Measurements from ENCODE around the gene CCL15.

CCL15 gene

GRCh38 chr17:35991075-35991474 is 10.3 kb downstream of the CCL15 start:
- H3K9me3 ChIP-seq (ENCODE audit: control insufficient read depth, low read length): no peaks in the 10 kb centered on the region
- H3K4me3 ChIP-seq (ENCODE audit: extremely low read depth, insufficient read depth, low read length, poor library complexity, severe bottlenecking): no peak overlapping the region
- H3K4me1 ChIP-seq (ENCODE audit: control insufficient read depth, insufficient read depth, low read length, poor library complexity, severe bottlenecking): no peaks in the 10 kb centered on the region
- H3K36me3 ChIP-seq (ENCODE audit: control insufficient read depth, insufficient read depth, low read length): no peaks in the 10 kb centered on the region
- 100% methylated on average over 1 to 2 of the region's 2 CpGs for WGBS, 2 experiments (ENCODE audit: insufficient coverage in 2 of 2)
- no peak overlapping the region for H3K27ac ChIP-seq (ENCODE audit: low read depth, low read length, severe bottlenecking)

- no peak overlapping the region for H3K27ac ChIP-seq (ENCODE audit: low read depth, low read length, severe bottlenecking)
- no peaks in the 10 kb centered on the region for H3K36me3 ChIP-seq (ENCODE audit: control insufficient read depth, insufficient read depth, low read length)
- no peak overlapping the region for H3K4me3 ChIP-seq (ENCODE audit: extremely low read depth, insufficient read depth, low read length, poor library complexity, severe bottlenecking)
- H3K9me3 ChIP-seq (ENCODE audit: control insufficient read depth, low read length): no peaks in the 10 kb centered on the region
- no peaks in the 10 kb centered on the region for H3K4me1 ChIP-seq (ENCODE audit: control insufficient read depth, insufficient read depth, low read length, poor library complexity, severe bottlenecking)
Measured at GRCh38 chr17:35988164-35988563, 13.2 kb downstream of the CCL15 start.

GRCh38 chr17:35986643-35987042 is 14.7 kb downstream of the CCL15 start, which contains the start of gene CCL14:
Gene CCL14, minus strand, starts transcription at chr17:35986729. Its CDS starts 80 bp downstream, at chr17:35986649.
- 71 to 75% methylated on average over 1 of the region's 1 CpG for WGBS, 2 experiments (ENCODE audit: insufficient coverage in 2 of 2)
- Histone ChIP-seq H3K4me3 (ENCODE audit: extremely low read depth, insufficient read depth, low read length, poor library complexity, severe bottlenecking) (no peak within 1 kb of the TSS), H3K36me3 (ENCODE audit: control insufficient read depth, insufficient read depth, low read length) (no peaks in the 10 kb centered on the region), H3K9me3 (ENCODE audit: control insufficient read depth, low read length) (no peaks in the 10 kb centered on the region), H3K27ac (ENCODE audit: low read depth, low read length, severe bottlenecking) (no peak within 1 kb of the TSS), H3K4me1 (ENCODE audit: control insufficient read depth, insufficient read depth, low read length, poor library complexity, severe bottlenecking) (no peaks in the 10 kb centered on the region)

GRCh38 chr17:35984140-35984539 is 17.2 kb downstream of the CCL15 start:
- Histone ChIP-seq H3K4me1 (ENCODE audit: control insufficient read depth, insufficient read depth, low read length, poor library complexity, severe bottlenecking) (no peaks in the 10 kb centered on the region), H3K27ac (ENCODE audit: low read depth, low read length, severe bottlenecking) (no peak overlapping the region), H3K36me3 (ENCODE audit: control insufficient read depth, insufficient read depth, low read length) (no peaks in the 10 kb centered on the region), H3K4me3 (ENCODE audit: extremely low read depth, insufficient read depth, low read length, poor library complexity, severe bottlenecking) (no peak overlapping the region), H3K9me3 (ENCODE audit: control insufficient read depth, low read length) (no peaks in the 10 kb centered on the region)
- WGBS, 2 experiments (ENCODE audit: insufficient coverage in 2 of 2): 96% methylated on average over 5 of the region's 6 CpGs; no CpG with 5 or more reads in 1 of the 2 experiments

GRCh38 chr17:35982409-35983191 is 18.8 kb downstream of the CCL15 start:
- 83 to 91% methylated on average over 2 of the region's 3 CpGs for WGBS, 2 experiments (ENCODE audit: insufficient coverage in 2 of 2)
- H3K27ac ChIP-seq (ENCODE audit: low read depth, low read length, severe bottlenecking): no peak overlapping the region
- no peaks in the 10 kb centered on the region for H3K4me1 ChIP-seq (ENCODE audit: control insufficient read depth, insufficient read depth, low read length, poor library complexity, severe bottlenecking)
- H3K9me3 ChIP-seq (ENCODE audit: control insufficient read depth, low read length): no peaks in the 10 kb centered on the region
- no peak overlapping the region for H3K4me3 ChIP-seq (ENCODE audit: extremely low read depth, insufficient read depth, low read length, poor library complexity, severe bottlenecking)
- H3K36me3 ChIP-seq (ENCODE audit: control insufficient read depth, insufficient read depth, low read length): no peaks in the 10 kb centered on the region

GRCh38 chr17:35981908-35982330 is 19.4 kb downstream of the CCL15 start:
- no peak overlapping the region for H3K27ac ChIP-seq (ENCODE audit: low read depth, low read length, severe bottlenecking)
- WGBS, 2 experiments (ENCODE audit: insufficient coverage in 2 of 2): 72 to 87% methylated on average over 4 of the region's 4 CpGs
- H3K4me1 ChIP-seq (ENCODE audit: control insufficient read depth, insufficient read depth, low read length, poor library complexity, severe bottlenecking): no peaks in the 10 kb centered on the region

GRCh38 chr17:35981246-35981645 is 20.1 kb downstream of the CCL15 start, which contains the start of gene CCL16:
Gene CCL16, minus strand, starts transcription at chr17:35981497. Its CDS starts 77 bp downstream, at chr17:35981420.
- WGBS, 2 experiments (ENCODE audit: insufficient coverage in 2 of 2): 92 to 95% methylated on average over 8 to 10 of the region's 12 CpGs
- no peaks in the 10 kb centered on the region for H3K36me3 ChIP-seq (ENCODE audit: control insufficient read depth, insufficient read depth, low read length)
- H3K4me1 ChIP-seq (ENCODE audit: control insufficient read depth, insufficient read depth, low read length, poor library complexity, severe bottlenecking): no peaks in the 10 kb centered on the region
- no peak within 1 kb of the TSS for H3K4me3 ChIP-seq (ENCODE audit: extremely low read depth, insufficient read depth, low read length, poor library complexity, severe bottlenecking)
- H3K9me3 ChIP-seq (ENCODE audit: control insufficient read depth, low read length): no peaks in the 10 kb centered on the region
- no peak within 1 kb of the TSS for H3K27ac ChIP-seq (ENCODE audit: low read depth, low read length, severe bottlenecking)

More at GRCh38 chr17:35981908-35982330, 19.4 kb downstream of the CCL15 start:
- Histone ChIP-seq H3K4me3 (ENCODE audit: extremely low read depth, insufficient read depth, low read length, poor library complexity, severe bottlenecking) (no peak overlapping the region), H3K9me3 (ENCODE audit: control insufficient read depth, low read length) (no peaks in the 10 kb centered on the region), H3K36me3 (ENCODE audit: control insufficient read depth, insufficient read depth, low read length) (no peaks in the 10 kb centered on the region)

GRCh38 chr17:35978346-35978745 is 23.0 kb downstream of the CCL15 start:
- H3K27ac ChIP-seq (ENCODE audit: low read depth, low read length, severe bottlenecking): no peak overlapping the region
- no peaks in the 10 kb centered on the region for H3K36me3 ChIP-seq (ENCODE audit: control insufficient read depth, insufficient read depth, low read length)
- no CpG with 5 or more reads among the region's 3 CpGs for WGBS, 2 experiments (ENCODE audit: insufficient coverage in 2 of 2)
- H3K9me3 ChIP-seq (ENCODE audit: control insufficient read depth, low read length): no peaks in the 10 kb centered on the region
- H3K4me1 ChIP-seq (ENCODE audit: control insufficient read depth, insufficient read depth, low read length, poor library complexity, severe bottlenecking): peaks cover 7% of the 10 kb centered on the region
- H3K4me3 ChIP-seq (ENCODE audit: extremely low read depth, insufficient read depth, low read length, poor library complexity, severe bottlenecking): no peak overlapping the region

GRCh38 chr17:35977509-35977908 is 23.8 kb downstream of the CCL15 start:
- Histone ChIP-seq H3K4me1 (ENCODE audit: control insufficient read depth, insufficient read depth, low read length, poor library complexity, severe bottlenecking) (peaks cover 13% of the 10 kb centered on the region), H3K4me3 (ENCODE audit: extremely low read depth, insufficient read depth, low read length, poor library complexity, severe bottlenecking) (no peak overlapping the region), H3K27ac (ENCODE audit: low read depth, low read length, severe bottlenecking) (no peak overlapping the region), H3K9me3 (ENCODE audit: control insufficient read depth, low read length) (no peaks in the 10 kb centered on the region), H3K36me3 (ENCODE audit: control insufficient read depth, insufficient read depth, low read length) (no peaks in the 10 kb centered on the region)
- 91 to 98% methylated on average over 6 to 7 of the region's 7 CpGs for WGBS, 2 experiments (ENCODE audit: insufficient coverage in 2 of 2)

GRCh38 chr17:35973333-35974260 is 27.8 kb downstream of the CCL15 start:
- Histone ChIP-seq H3K4me1 (ENCODE audit: control insufficient read depth, insufficient read depth, low read length, poor library complexity, severe bottlenecking) (peaks cover 13% of the 10 kb centered on the region), H3K36me3 (ENCODE audit: control insufficient read depth, insufficient read depth, low read length) (no peaks in the 10 kb centered on the region), H3K27ac (ENCODE audit: low read depth, low read length, severe bottlenecking) (no peak overlapping the region), H3K9me3 (ENCODE audit: control insufficient read depth, low read length) (no peaks in the 10 kb centered on the region), H3K4me3 (ENCODE audit: extremely low read depth, insufficient read depth, low read length, poor library complexity, severe bottlenecking) (no peak overlapping the region)
- WGBS, 2 experiments (ENCODE audit: insufficient coverage in 2 of 2): 77 to 90% methylated on average over 6 to 9 of the region's 10 CpGs

Measured in mesodermal cell (in vitro differentiated cells).